Ammon's horn (tissue), 1 donor: Measurements from ENCODE around the gene ADCY1.
A peak's percentile ranks its signal among the peaks of the same experiment; 100 is the strongest.

Experiments used
- DNase-seq: peaks from one replicate; pipeline ENCODE4 v3.0.0-alpha.2; 2016; ENCODE audit warnings: low spot score

Gene ADCY1

GRCh38 chr7:45677311-45677900 lies 103.2 kb downstream of the ADCY1 start:
- DNase-seq = no peak

DNA sequence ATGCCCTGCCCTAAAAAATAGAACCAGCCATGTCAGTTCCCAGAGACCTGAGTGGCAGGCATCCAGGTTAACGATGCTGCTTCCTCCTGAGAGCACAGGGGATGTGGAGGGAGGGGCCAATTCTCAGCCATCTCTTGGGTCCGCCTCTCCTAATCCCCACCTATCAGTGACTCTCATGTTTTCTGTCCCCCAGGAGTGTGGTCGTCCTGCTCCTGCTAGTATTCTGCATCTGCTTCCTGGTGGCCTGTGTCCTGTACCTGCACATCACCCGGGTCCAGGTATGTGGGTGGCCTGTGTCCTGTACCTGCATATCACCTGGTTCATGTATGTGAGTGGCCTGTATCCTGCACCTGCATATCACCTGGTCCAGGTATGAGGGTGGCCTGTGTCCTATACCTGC lies 105.3 kb downstream of the ADCY1 start:
- no peak for DNase-seq

GRCh38 chr7:45680776-45681175 lies 106.6 kb downstream of the ADCY1 start:
- no peak for DNase-seq

GRCh38 chr7:45681596-45682357 lies 107.6 kb downstream of the ADCY1 start:
- no peak for DNase-seq

- DNase-seq = no peak
Measured at GRCh38 chr7:45682358-45682735, 108.2 kb downstream of the ADCY1 start.

DNA sequence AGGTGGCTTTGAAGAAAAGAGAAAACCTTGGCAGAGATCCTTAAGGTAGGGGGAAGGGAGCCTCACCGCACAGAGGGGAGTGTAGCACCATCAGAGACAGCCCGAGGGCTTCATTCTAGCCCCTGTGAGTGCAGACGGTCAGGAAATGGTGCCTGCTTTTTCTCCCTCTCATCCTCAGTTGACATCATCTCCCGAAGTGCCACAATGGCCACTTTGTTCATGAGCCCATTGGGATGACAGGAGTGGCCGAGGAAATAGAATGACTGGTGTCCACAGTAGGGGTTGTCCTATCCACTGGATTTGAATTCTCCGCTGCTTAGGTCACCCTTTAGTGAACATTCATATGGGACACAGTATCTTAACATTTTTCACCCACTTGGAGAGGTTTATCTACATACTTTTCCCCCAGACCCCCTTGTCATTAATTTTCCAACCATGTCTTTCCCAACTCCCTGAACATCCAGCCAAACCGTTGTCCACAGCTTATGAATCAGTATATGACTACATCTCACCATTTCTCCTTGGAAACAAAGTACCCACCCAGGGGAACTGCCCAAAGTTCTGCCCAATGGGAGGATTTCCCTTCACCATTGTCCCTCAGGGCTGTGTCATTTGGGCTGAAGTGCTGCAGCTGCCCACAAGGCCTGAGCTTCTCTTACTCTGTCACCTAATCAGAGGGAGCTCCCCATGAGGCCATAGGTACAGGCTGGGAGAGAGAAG lies 108.8 kb downstream of the ADCY1 start:
- peak; percentile 60 for DNase-seq

- no peak for DNase-seq
Measured at GRCh38 chr7:45683556-45684148, 109.5 kb downstream of the ADCY1 start.

DNA sequence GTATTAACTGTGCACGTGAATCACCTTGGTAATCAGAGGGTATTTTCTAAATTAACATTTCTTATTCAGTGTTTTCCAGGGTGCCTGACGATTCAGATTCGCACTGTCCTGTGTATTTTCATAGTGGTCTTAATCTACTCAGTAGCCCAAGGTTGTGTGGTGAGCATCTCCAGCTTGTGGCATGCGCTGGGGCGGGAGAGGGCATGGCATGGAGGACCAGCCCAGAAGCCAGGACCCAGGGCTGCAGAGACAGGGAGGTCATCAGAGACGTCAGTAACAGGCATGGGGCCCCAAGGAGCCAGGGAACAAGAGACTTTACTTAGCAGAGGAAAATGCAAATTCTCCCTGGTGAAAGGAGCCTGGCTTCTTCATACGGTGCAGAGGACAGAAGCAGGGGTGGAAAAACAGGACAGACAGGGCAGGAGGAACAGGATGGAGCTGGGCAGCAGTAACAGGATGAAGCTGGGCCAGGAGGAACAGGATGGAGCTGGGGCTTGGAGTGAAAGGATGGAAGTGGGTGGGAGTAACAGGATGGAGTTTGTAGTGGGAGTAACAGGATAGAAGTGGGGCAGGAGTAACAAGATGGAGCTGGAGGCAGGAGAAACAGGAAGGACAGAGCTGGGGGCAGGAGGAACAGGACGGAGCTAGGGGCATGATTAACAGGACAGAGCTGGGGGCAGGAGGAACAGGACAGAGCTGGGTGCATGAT lies 110.9 kb downstream of the ADCY1 start:
- no peak for DNase-seq

- DNase-seq = no peak
Measured at GRCh38 chr7:45685619-45686240, 111.6 kb downstream of the ADCY1 start.

- DNase-seq = no peak
Measured at GRCh38 chr7:45686441-45687184, 112.4 kb downstream of the ADCY1 start.

- DNase-seq = no peak
Measured at GRCh38 chr7:45687185-45687560, 113.0 kb downstream of the ADCY1 start.

- DNase-seq = peak; percentile 27
Measured at GRCh38 chr7:45687721-45688120, 113.6 kb downstream of the ADCY1 start.

GRCh38 chr7:45688382-45688781 lies 114.2 kb downstream of the ADCY1 start:
- DNase-seq = no peak

- no peak for DNase-seq
Measured at GRCh38 chr7:45689011-45689796, 115.0 kb downstream of the ADCY1 start.

GRCh38 chr7:45689797-45690761 lies 115.9 kb downstream of the ADCY1 start:
- DNase-seq = no peak

- DNase-seq = no peak
Measured at GRCh38 chr7:45690762-45691150, 116.6 kb downstream of the ADCY1 start.

DNA sequence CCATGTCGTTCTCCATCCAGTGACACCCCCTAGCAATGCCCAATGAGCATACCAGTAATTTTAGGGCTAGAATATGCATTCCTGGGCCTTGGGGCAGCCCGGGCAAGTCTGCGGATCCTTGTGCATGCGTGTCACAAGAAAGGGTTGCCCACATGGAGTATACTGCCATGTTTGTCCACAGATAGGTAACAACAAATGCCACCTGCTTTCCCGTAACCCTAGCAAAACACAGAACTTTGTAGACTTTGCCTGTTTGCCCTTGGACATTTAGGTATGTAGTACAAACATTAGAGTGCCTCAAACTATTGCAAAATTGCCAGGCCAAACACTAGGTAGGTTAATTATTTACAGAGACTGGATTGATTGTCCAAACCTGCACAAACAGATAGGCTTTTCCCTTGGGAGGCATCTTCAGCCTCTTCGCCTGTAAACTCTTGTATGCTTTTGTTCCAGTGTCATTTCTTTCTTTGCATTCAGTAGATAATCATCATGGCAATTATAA lies 117.0 kb downstream of the ADCY1 start:
- DNase-seq = no peak

DNA sequence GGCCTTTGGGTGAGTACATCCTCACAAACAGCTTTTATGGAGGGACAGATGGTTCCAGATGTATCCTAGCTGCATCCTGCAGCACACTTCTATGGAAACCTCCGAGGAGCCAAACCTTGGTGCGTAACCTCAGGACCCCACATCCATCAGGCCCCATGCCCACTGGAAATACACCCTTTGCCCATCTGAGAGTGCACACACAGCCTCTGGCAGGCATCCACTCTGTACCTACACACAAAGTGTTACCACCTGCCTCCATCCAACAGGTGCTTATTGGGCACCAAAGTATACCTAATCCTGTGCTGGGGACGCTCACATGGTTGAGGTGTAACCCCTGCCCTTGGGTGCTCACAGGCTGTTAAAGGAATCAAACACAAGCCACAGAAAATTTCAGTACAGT lies 117.9 kb downstream of the ADCY1 start:
- DNase-seq = no peak
